Heart left ventricle (tissue), 13 donors: ENCODE measurements around the gene CASKIN1.

Experiments
- CTCF ChIP-seq, 12 donors: fragments of 200-600 bp; sonication (generic) in 4 of 12; IDR thresholded peaks; one replicate each; pipeline versions ENCODE4 v1.5.0 to v1.8.0; 2018 to 2022; ENCODE audit warnings: antibody characterized with exemption in 12 of 12, mild to moderate bottlenecking in 5 of 12
- POLR2A ChIP-seq, 2 donors: fragments of 450-650 bp; IDR thresholded peaks; one replicate each; pipeline ENCODE4 v1.6.1; 2017; ENCODE audit warnings: antibody characterized with exemption in 2 of 2, mild to moderate bottlenecking in 2 of 2, moderate library complexity in 2 of 2
- donor health status: ischemic (EF 13 %, LVEDD 7.1; RV severe dilation, severe dysfunction).
- donor health status: DM: no; HTN: yes; CAD: no.
- donor health status: DM: no; HTN: no; CAD: no.
- donor health status: ischemic (EF 25% LVEDD 6.9; RV normal size, moderate dysfunction).
- donor health status: ischemic (EF 25% LVEDD 5.7; RV mildly dilated, moderate dysfunction).
- donor health status: ischemic (EF 35%, LVEDD 5.7; RV mildly dilated, moderate dysfunction).
- donor health status: nonischemic (EF 11% LVEDD 7.7; RV severe dilation, severe dysfunction).
- donor health status: DM: yes; HTN: yes; CAD: no.
- donor health status: PGD.
- donor health status: ischemic (EF 29% LVEDD 5.4; RV normal size, mild dysfunction).
- donor health status: nonischemic (EF 23%, LVEDD 6.1; RV moderate dilation, normal function).

GRCh38 chr16:2226245-2226793 lies 29.9 kb upstream of the CASKIN1 start:
- TF ChIP-seq CTCF (IDR thresholded peaks at IDR 0.05) (no peak), POLR2A (IDR thresholded peaks at IDR 0.05) (no peak)
